ENCODE measurements around the gene TAF3. TPM values are rescaled to one million over a fixed set of nuclear protein-coding genes. Genes with fewer than 3 reads are reported as not detected.

The TAF3 gene
- total and polyA plus RNA-seq, 4 donors, result 3.4 to 7.0 (median 5.0) TPM

GRCh38 chr10:8047452-8048280 lies 229.4 kb downstream of the TAF3 start:
- ATAC-seq (ENCODE audit: insufficient read depth, low FRiP score) (no peak), DNase-seq (no peak)
- Histone ChIP-seq H3K9ac (ENCODE audit: insufficient read depth in 1 of 2, low read length in 2 of 2) (no peak overlapping the region), H3K36me3 (ENCODE audit: control insufficient read depth in 4 of 4, insufficient read depth in 4 of 4, low read length in 4 of 4) (no peaks in the 10 kb centered on the region), H3K27ac (ENCODE audit: low read depth in 1 of 2, low read length in 1 of 2) (no peak overlapping the region), H3K4me3 (no peak overlapping the region), H3K27me3 (ENCODE audit: control insufficient read depth in 3 of 3, insufficient read depth in 3 of 3, low read length in 2 of 3) (peaks cover 15 to 80% (median 72%) of the 10 kb centered on the region in 3 donors), H3K4me1 (ENCODE audit: control insufficient read depth in 5 of 5, insufficient read depth in 5 of 5, low read length in 5 of 5) (peaks cover 0 to 35% (median 0%) of the 10 kb centered on the region in 5 donors), H3K9me3 (ENCODE audit: control insufficient read depth in 4 of 4, insufficient read depth in 3 of 4, low read length in 3 of 4) (peaks cover 0 to 7% (median 0%) of the 10 kb centered on the region in 4 donors)
- 4 to 8% methylated on average over 30 of the region's 30 CpGs for WGBS, 2 donors
- no peak for TF ChIP-seq CTCF (IDR thresholded peaks at IDR 0.05; ENCODE audit: control extremely low read depth, extremely low read depth)

DNA sequence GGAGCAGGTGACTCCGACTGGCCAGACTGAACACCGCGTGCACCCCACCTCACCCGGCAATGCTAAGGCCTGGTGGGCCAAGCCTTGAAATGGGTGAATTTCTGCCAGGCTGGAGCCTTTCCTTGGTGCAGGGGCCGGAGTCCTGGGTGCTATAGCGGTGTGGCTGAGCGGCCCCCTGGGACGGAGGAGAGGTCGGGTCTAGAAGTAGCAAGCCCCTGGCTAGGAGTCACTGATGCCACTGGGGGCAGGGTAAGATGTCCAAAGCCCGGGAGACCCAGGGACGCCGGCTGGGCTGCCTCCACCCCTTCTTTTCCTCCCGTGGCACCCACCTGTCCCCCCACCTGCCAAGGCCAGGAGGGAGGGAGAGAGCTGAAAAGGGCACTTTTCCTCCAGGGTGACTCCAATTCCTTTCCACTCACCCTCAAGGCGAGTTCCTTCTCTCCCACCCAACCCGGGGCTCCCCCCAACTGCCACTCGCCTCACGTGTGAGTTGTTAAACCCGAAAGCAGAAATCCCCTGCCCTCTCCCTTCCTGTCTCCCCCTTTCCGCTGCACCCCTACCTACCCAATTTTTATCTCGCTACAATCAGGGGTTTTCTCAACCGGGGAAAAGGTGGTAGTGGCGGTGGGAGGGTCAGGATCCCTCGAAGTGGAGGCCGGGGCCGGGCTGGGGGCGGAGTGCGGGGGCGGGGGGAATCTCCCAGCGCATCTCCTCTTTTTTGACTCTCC lies 230.1 kb downstream of the TAF3 start:
- H3K27ac ChIP-seq (ENCODE audit: low read depth in 1 of 2, low read length in 1 of 2), result no peak overlapping the region
- H3K9ac ChIP-seq (ENCODE audit: insufficient read depth in 1 of 2, low read length in 2 of 2), result no peak overlapping the region
- H3K4me3 ChIP-seq, result no peak overlapping the region
- no peak for TF ChIP-seq CTCF (IDR thresholded peaks at IDR 0.05; ENCODE audit: control extremely low read depth, extremely low read depth)
- no peaks in the 10 kb centered on the region for H3K36me3 ChIP-seq (ENCODE audit: control insufficient read depth in 4 of 4, insufficient read depth in 4 of 4, low read length in 4 of 4)
- H3K4me1 ChIP-seq (ENCODE audit: control insufficient read depth in 5 of 5, insufficient read depth in 5 of 5, low read length in 5 of 5), result peaks cover 0 to 35% (median 0%) of the 10 kb centered on the region in 5 donors
- WGBS, 2 donors, result 5 to 10% methylated on average over 29 of the region's 29 CpGs
- H3K27me3 ChIP-seq (ENCODE audit: control insufficient read depth in 3 of 3, insufficient read depth in 3 of 3, low read length in 2 of 3), result peaks cover 15 to 79% (median 70%) of the 10 kb centered on the region in 3 donors
- DNase-seq, result no peak
- H3K9me3 ChIP-seq (ENCODE audit: control insufficient read depth in 4 of 4, insufficient read depth in 3 of 4, low read length in 3 of 4), result peaks cover 0 to 7% (median 0%) of the 10 kb centered on the region in 4 donors
- ATAC-seq (ENCODE audit: insufficient read depth, low FRiP score), result no peak

- H3K4me3 ChIP-seq, result no peak overlapping the region
- no peaks in the 10 kb centered on the region for H3K36me3 ChIP-seq (ENCODE audit: control insufficient read depth in 4 of 4, insufficient read depth in 4 of 4, low read length in 4 of 4)
- H3K4me1 ChIP-seq (ENCODE audit: control insufficient read depth in 5 of 5, insufficient read depth in 5 of 5, low read length in 5 of 5), result peaks cover 0 to 35% (median 4%) of the 10 kb centered on the region in 5 donors
- H3K27me3 ChIP-seq (ENCODE audit: control insufficient read depth in 3 of 3, insufficient read depth in 3 of 3, low read length in 2 of 3), result peaks cover 15 to 77% (median 69%) of the 10 kb centered on the region in 3 donors
- TF ChIP-seq CTCF (IDR thresholded peaks at IDR 0.05; ENCODE audit: control extremely low read depth, extremely low read depth), result no peak
- H3K9me3 ChIP-seq (ENCODE audit: control insufficient read depth in 4 of 4, insufficient read depth in 3 of 4, low read length in 3 of 4), result peaks cover 0 to 7% (median 0%) of the 10 kb centered on the region in 4 donors
- no peak overlapping the region for H3K27ac ChIP-seq (ENCODE audit: low read depth in 1 of 2, low read length in 1 of 2)
- no peak for ATAC-seq (ENCODE audit: insufficient read depth, low FRiP score)
- DNase-seq, result no peak
- H3K9ac ChIP-seq (ENCODE audit: insufficient read depth in 1 of 2, low read length in 2 of 2), result no peak overlapping the region
- WGBS, 2 donors, result 4 to 5% methylated on average over 49 to 51 of the region's 51 CpGs
Measured at GRCh38 chr10:8049045-8049864, 230.9 kb downstream of the TAF3 start.
